H1 (cell line): ENCODE results near the gene B3GLCT. TPM values are rescaled to one million over a fixed set of nuclear protein-coding genes. Genes with fewer than 3 reads are reported as not detected.

Experiments
- CTCF ChIA-PET: fragments of 300-600 bp; sonication (Branson Sonifier 250); formaldehyde crosslinking; loops from one replicate; lab custom pipeline; 2021; ENCODE audit not compliant: partially characterized antibody; lab: Charles Lee
- POLR2A ChIA-PET: fragments of 300-600 bp; sonication (Branson Sonifier 250); formaldehyde crosslinking; loops from one replicate; lab custom pipeline; 2021; ENCODE audit warnings: inconsistent platforms; ENCODE audit not compliant: partially characterized antibody; lab: Charles Lee
- DNase-seq, 2 experiments: peaks; one replicate each; pipeline versions ENCODE4 v3.0.0 to v3.0.0-alpha.2; 2010 to 2022; ENCODE audit warnings: low spot score in 2 of 2, low read depth in 1 of 2, mixed read lengths in 1 of 2
- FAIRE-seq: peaks from 2 replicates; lab custom pipeline; 2011; peaks lifted over from hg19 to GRCh38; lab: Jason Lieb, UNC
- H2AFZ ChIP-seq: 2 replicates; pipeline ENCODE4 v1.8.1; 2012; ENCODE audit warnings: low read length, inconsistent platforms
- H2AK5ac ChIP-seq: 2 replicates; pipeline ENCODE4 v1.6.1; 2013; ENCODE audit warnings: low read depth, low read length
- H2BK120ac ChIP-seq: replicated peaks from 2 replicates; pipeline ENCODE3; 2013; ENCODE audit warnings: low read depth, low read length, inconsistent platforms
- H2BK12ac ChIP-seq: 2 replicates; pipeline ENCODE4 v1.6.1; 2013; ENCODE audit warnings: low read depth, low read length
- H2BK15ac ChIP-seq: 2 replicates; pipeline ENCODE4 v1.6.1; 2013; ENCODE audit warnings: low read length
- H2BK20ac ChIP-seq: 2 replicates; pipeline ENCODE4 v1.6.1; 2013; ENCODE audit warnings: low read length
- H2BK5ac ChIP-seq: 2 replicates; pipeline ENCODE4 v1.6.1; 2013; ENCODE audit warnings: low read depth, low read length
- H3K14ac ChIP-seq: 2 replicates; pipeline ENCODE4 v1.6.1; 2013; ENCODE audit warnings: inconsistent platforms; ENCODE audit not compliant: insufficient read length
- H3K18ac ChIP-seq: 2 replicates; pipeline ENCODE4 v1.6.1; 2013; ENCODE audit warnings: low read length; ENCODE audit errors: extremely low read depth
- H3K23ac ChIP-seq: 2 replicates; pipeline ENCODE4 v1.6.1; 2013; ENCODE audit warnings: inconsistent platforms; ENCODE audit not compliant: insufficient read length
- H3K23me2 ChIP-seq: 2 replicates; pipeline ENCODE4 v1.6.1; 2013; ENCODE audit warnings: low read depth, low read length
- H3K27ac ChIP-seq: 2 replicates; pipeline ENCODE4 v1.6.1; 2011; ENCODE audit warnings: low read depth, low read length, inconsistent platforms
- H3K27me3 ChIP-seq, 4 experiments: replicated peaks in 1 of 4; 1 replicate in 1 of 4; 2 replicates in 3 of 4; pipeline versions ENCODE4 v1.6.1 to v1.8.1; 2011 to 2013; ENCODE audit warnings: low read length in 3 of 4, mild to moderate bottlenecking in 3 of 4, inconsistent platforms in 2 of 4, mixed read lengths in 2 of 4, moderate library complexity in 1 of 4; ENCODE audit not compliant: control insufficient read depth in 3 of 4, insufficient read depth in 3 of 4; ENCODE audit errors: extremely low read depth in 1 of 4
- H3K36me3 ChIP-seq, 4 experiments: 2 replicates each; pipeline versions ENCODE4 v1.6.1 to v1.8.1; 2011 to 2013; ENCODE audit warnings: mild to moderate bottlenecking in 4 of 4, low read length in 3 of 4, moderate library complexity in 2 of 4, control low read depth in 1 of 4, inconsistent platforms in 1 of 4; ENCODE audit not compliant: insufficient read depth in 4 of 4, control insufficient read depth in 2 of 4
- H3K4ac ChIP-seq: replicated peaks from 2 replicates; pipeline ENCODE3; 2013; ENCODE audit warnings: low read length, low read depth, mixed read lengths, inconsistent platforms; ENCODE audit not compliant: insufficient read length
- H3K4me1 ChIP-seq, 4 experiments: replicated peaks in 1 of 4; 1 replicate in 1 of 4; 2 replicates in 3 of 4; pipeline versions ENCODE4 v1.6.1 to v1.8.1; 2011 to 2013; ENCODE audit warnings: low read length in 3 of 4, inconsistent platforms in 2 of 4, mixed read lengths in 1 of 4; ENCODE audit not compliant: insufficient read depth in 4 of 4, control insufficient read depth in 3 of 4
- H3K4me2 ChIP-seq, 2 experiments: 2 replicates each; pipeline versions ENCODE4 v1.6.1 to v1.8.1; 2011 to 2013; ENCODE audit warnings: low read depth in 2 of 2, low read length in 2 of 2, control low read depth in 1 of 2, inconsistent platforms in 1 of 2, mild to moderate bottlenecking in 1 of 2; ENCODE audit not compliant: insufficient read depth in 1 of 2
- H3K4me3 ChIP-seq, 4 experiments: fragments of 200-600, 300-600 bp in 1 of 4; sonication (generic), shearing (Covaris generic), sonication (Bioruptor Twin) in 1 of 4; 2 replicates each; pipeline versions ENCODE4 v1.5.1 to v1.8.1; 2011 to 2016; ENCODE audit warnings: low read length in 4 of 4, low read depth in 3 of 4, control low read depth in 2 of 4, inconsistent platforms in 2 of 4, mild to moderate bottlenecking in 2 of 4, mixed read lengths in 1 of 4, moderate library complexity in 1 of 4; ENCODE audit not compliant: insufficient read depth in 2 of 4; ENCODE audit errors: extremely low read depth in 1 of 4
- H3K56ac ChIP-seq: replicated peaks from 2 replicates; pipeline ENCODE3; 2013; ENCODE audit warnings: low read depth, mild to moderate bottlenecking, mixed read lengths, low read length, inconsistent platforms; ENCODE audit not compliant: insufficient read length
- H3K79me1 ChIP-seq: 2 replicates; pipeline ENCODE4 v1.6.1; 2013; ENCODE audit warnings: low read depth, low read length, control low read depth
- H3K79me2 ChIP-seq, 2 experiments: 2 replicates each; pipeline versions ENCODE4 v1.6.1 to v1.8.1; 2012 to 2013; ENCODE audit warnings: low read length in 2 of 2, mild to moderate bottlenecking in 2 of 2, inconsistent platforms in 1 of 2; ENCODE audit not compliant: insufficient read depth in 2 of 2, control insufficient read depth in 1 of 2
- H3K9ac ChIP-seq, 4 experiments: replicated peaks in 1 of 4; 1 replicate in 1 of 4; 2 replicates in 3 of 4; pipeline versions ENCODE4 v1.6.1 to v1.8.1; 2011 to 2013; ENCODE audit warnings: low read depth in 3 of 4, low read length in 3 of 4, control low read depth in 2 of 4, mild to moderate bottlenecking in 2 of 4, moderate library complexity in 2 of 4, inconsistent platforms in 1 of 4; ENCODE audit errors: extremely low read depth in 1 of 4
- H3K9me3 ChIP-seq, 2 experiments: 2 replicates each; pipeline versions ENCODE4 v1.6.1 to v1.8.1; 2012 to 2013; ENCODE audit warnings: mild to moderate bottlenecking in 2 of 2, moderate library complexity in 2 of 2, control low read depth in 1 of 2, inconsistent platforms in 1 of 2, low read depth in 1 of 2, low read length in 1 of 2, mixed read lengths in 1 of 2; ENCODE audit not compliant: insufficient read depth in 2 of 2
- H4K20me1 ChIP-seq, 2 experiments: replicated peaks in 1 of 2; 2 replicates each; pipeline versions ENCODE3 to v1.8.1; 2011 to 2013; ENCODE audit warnings: inconsistent platforms in 2 of 2, low read length in 2 of 2, mild to moderate bottlenecking in 1 of 2; ENCODE audit not compliant: insufficient read depth in 2 of 2, control insufficient read depth in 1 of 2
- H4K5ac ChIP-seq: 2 replicates; pipeline ENCODE4 v1.6.1; 2013; ENCODE audit warnings: low read length, low read depth, mixed read lengths, inconsistent platforms; ENCODE audit not compliant: insufficient read length
- H4K8ac ChIP-seq: 2 replicates; pipeline ENCODE4 v1.8.0; 2013; ENCODE audit warnings: mild to moderate bottlenecking, moderate library complexity, low read length, inconsistent platforms; ENCODE audit not compliant: insufficient read depth; ENCODE audit errors: extremely low read depth
- H4K91ac ChIP-seq: replicated peaks from 2 replicates; pipeline ENCODE3; 2013; ENCODE audit warnings: low read length, mixed read lengths, inconsistent platforms; ENCODE audit not compliant: insufficient read length
- ASH2L ChIP-seq: fragments of 200-600, 300-600 bp; sonication (generic); IDR thresholded peaks from one replicate; pipeline ENCODE4 v1.7.1; 2017; ENCODE audit warnings: low read length
- RAD21 ChIP-seq, 2 experiments: IDR thresholded peaks in 1 of 2; conservative IDR thresholded peaks in 1 of 2; 2 replicates each; pipeline ENCODE4 v1.6.1; 2011; ENCODE audit warnings: low read depth in 2 of 2, low read length in 2 of 2, improper control_type of control experiment in 1 of 2, inconsistent platforms in 1 of 2, mild to moderate bottlenecking in 1 of 2, moderate library complexity in 1 of 2
- WGBS, 2 experiments: shearing (Covaris generic) in 1 of 2; methylation state at CpG; one replicate each; pipeline versions ENCODE4 v1.1.6 to v1.1.7; 2013 to 2015; ENCODE audit warnings: low lambda C conversion rate in 2 of 2, mixed read lengths in 2 of 2, inconsistent platforms in 1 of 2, low coverage in 1 of 2, missing lambda C conversion rate in 1 of 2; ENCODE audit not compliant: insufficient replicate concordance in 2 of 2, insufficient coverage in 1 of 2, insufficient read length in 1 of 2; ENCODE audit errors: extremely low coverage in 1 of 2, missing lambda C conversion rate in 1 of 2; 5-methylcytosine and 5-hydroxymethylcytosine counted together
- polyA plus RNA-seq, 7 experiments: library from polyadenylated mRNA; depleted of rRNA in 3 of 7; stranded (reverse) in 5 of 7; unstranded in 2 of 7; fragments of >200 nt in 5 of 7; fragments of 200-250 nt in 2 of 7; gene quantifications; 1 replicate in 5 of 7; 2 replicates in 1 of 7; 4 replicates in 1 of 7; pipeline versions ENCODE4 v1.2.1 to v1.2.3, GENCODE V29; 2011 to 2013; ENCODE audit warnings: missing spikeins in 2 of 7, mixed read lengths in 2 of 7
- total RNA-seq: library from RNA; stranded (reverse); fragmentation: NEBNext Ultra II Directional; extraction: Animal tissue kit (Norgen Biotek cat#: 25700); gene quantifications from 2 replicates; pipeline ENCODE4 v1.2.1, GENCODE V29; 2021
- TF ChIP-seq, protein P1 (sequence below), 3 experiments: IDR thresholded peaks; 1 replicate in 2 of 3; 2 replicates in 1 of 3; pipeline versions ENCODE4 v1.5.1 to v1.6.1; 2011; ENCODE audit warnings: low read length in 3 of 3, mild to moderate bottlenecking in 3 of 3, inconsistent platforms in 2 of 3, low read depth in 1 of 3, moderate library complexity in 1 of 3; ENCODE audit not compliant: insufficient read depth in 1 of 3; ENCODE audit errors: control extremely low read depth in 1 of 3

Gene B3GLCT
- total and polyA plus RNA-seq, 2 of the 8 experiments (the other 6 are each of a cell fraction or from before 2014, with no cell fraction given), result 1.5 to 4.1 TPM

DNA sequence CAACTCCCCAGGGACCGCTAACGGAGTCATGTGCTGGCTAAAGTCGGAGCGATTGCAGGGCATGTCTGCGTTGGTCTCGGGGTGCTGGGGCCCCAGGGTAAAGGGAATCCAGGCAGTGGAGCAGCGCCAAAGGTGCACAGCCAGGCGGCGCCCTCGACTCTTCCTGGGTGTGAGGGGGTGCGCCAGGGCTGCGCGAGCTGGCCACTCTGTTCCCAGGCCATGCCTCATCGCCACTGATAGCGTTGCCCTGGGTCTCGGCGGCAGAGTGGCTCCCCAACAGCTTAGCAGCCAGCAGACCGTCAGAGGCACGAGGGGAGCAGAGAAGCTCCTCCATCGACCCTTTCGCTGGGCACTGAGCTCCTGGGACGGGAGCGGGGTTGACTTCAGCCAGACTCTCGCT, 152.7 kb downstream of the B3GLCT start:
- H3K79me2 ChIP-seq, result no peaks in the 10 kb centered on the region
- H4K20me1 ChIP-seq, result no peaks in the 10 kb centered on the region
- no peak for FAIRE-seq
- no peak overlapping the region for H3K4ac ChIP-seq
- no peak overlapping the region for H2BK20ac ChIP-seq
- H3K9ac ChIP-seq, result no peak overlapping the region
- no peak overlapping the region for H3K14ac ChIP-seq
- ChIA-PET POLR2A (no interaction called here), CTCF (interaction anchor here (0.9 to 1.1 kb wide), 3 partner anchors 22 to 147 kb away, joined by 3 read pairs; no protein-coding TSS in a partner anchor)
- H3K36me3 ChIP-seq, result no peaks in the 10 kb centered on the region
- H3K23ac ChIP-seq, result no peak overlapping the region
- H4K5ac ChIP-seq, result no peak overlapping the region
- H3K27me3 ChIP-seq, result no peaks in the 10 kb centered on the region
- no peak overlapping the region for H3K56ac ChIP-seq
- H3K9me3 ChIP-seq, result peaks cover 29 to 33% of the 10 kb centered on the region in 2 experiments
- H2AFZ ChIP-seq, result no peak overlapping the region
- H3K4me3 ChIP-seq, result no peak overlapping the region
- no peaks in the 10 kb centered on the region for H3K79me1 ChIP-seq
- H2AK5ac ChIP-seq, result no peak overlapping the region
- H3K4me1 ChIP-seq, result no peaks in the 10 kb centered on the region
- DNase-seq, result no peak
- no peak overlapping the region for H3K4me2 ChIP-seq
- no peak overlapping the region for H4K91ac ChIP-seq
- H2BK15ac ChIP-seq, result no peak overlapping the region
- 88% methylated on average over 24 of the region's 24 CpGs; no CpG with 5 or more reads in 1 of the 2 experiments for WGBS, 2 experiments
- no peak overlapping the region for H2BK12ac ChIP-seq
- H2BK5ac ChIP-seq, result no peak overlapping the region
- H4K8ac ChIP-seq, result peak overlapping the region; percentile 9; the same call in 1 of the 2 replicates
- H3K23me2 ChIP-seq, result no peaks in the 10 kb centered on the region
- no peak overlapping the region for H3K18ac ChIP-seq
- H2BK120ac ChIP-seq, result no peak overlapping the region
- H3K27ac ChIP-seq, result no peak overlapping the region
- TF ChIP-seq, protein P1, sequence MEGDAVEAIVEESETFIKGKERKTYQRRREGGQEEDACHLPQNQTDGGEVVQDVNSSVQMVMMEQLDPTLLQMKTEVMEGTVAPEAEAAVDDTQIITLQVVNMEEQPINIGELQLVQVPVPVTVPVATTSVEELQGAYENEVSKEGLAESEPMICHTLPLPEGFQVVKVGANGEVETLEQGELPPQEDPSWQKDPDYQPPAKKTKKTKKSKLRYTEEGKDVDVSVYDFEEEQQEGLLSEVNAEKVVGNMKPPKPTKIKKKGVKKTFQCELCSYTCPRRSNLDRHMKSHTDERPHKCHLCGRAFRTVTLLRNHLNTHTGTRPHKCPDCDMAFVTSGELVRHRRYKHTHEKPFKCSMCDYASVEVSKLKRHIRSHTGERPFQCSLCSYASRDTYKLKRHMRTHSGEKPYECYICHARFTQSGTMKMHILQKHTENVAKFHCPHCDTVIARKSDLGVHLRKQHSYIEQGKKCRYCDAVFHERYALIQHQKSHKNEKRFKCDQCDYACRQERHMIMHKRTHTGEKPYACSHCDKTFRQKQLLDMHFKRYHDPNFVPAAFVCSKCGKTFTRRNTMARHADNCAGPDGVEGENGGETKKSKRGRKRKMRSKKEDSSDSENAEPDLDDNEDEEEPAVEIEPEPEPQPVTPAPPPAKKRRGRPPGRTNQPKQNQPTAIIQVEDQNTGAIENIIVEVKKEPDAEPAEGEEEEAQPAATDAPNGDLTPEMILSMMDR (IDR thresholded peaks at IDR 0.05; ENCODE audit: control extremely low read depth in 1 of 3, insufficient read depth in 1 of 3, low read depth in 1 of 3, low read length in 3 of 3), result peak; percentile 9 to 25 (median 13); a peak in 3 of 4 replicates
- peak in 1 of 2 experiments; percentile 11; a peak in 2 of 4 replicates for TF ChIP-seq RAD21 (IDR thresholded peaks at IDR 0.05 in 1 of 2, conservative IDR thresholded peaks at IDR 0.05 in 1 of 2; ENCODE audit: low read depth in 2 of 2, low read length in 2 of 2)
- no peak for TF ChIP-seq ASH2L
